ENCODE results near the gene ENDOD1. TPM values are rescaled to one million over a fixed set of nuclear protein-coding genes. Genes with fewer than 3 reads are reported as not detected.
A peak's percentile ranks its signal among the peaks of the same experiment; 100 is the strongest.

The ENDOD1 gene
- total RNA-seq, 1 donor from 2014 or later, result 1.9 TPM

- H3K36me3 Mint-ChIP-seq, result peaks cover 5% of the 10 kb centered on the region
- no peak overlapping the region for H3K4me3 Mint-ChIP-seq
- H3K36me3 ChIP-seq, result peaks cover 3% of the 10 kb centered on the region
- H3K27ac Mint-ChIP-seq, result no peak overlapping the region
- H3K4me1 Mint-ChIP-seq, result no peaks in the 10 kb centered on the region
- no peaks in the 10 kb centered on the region for H3K4me1 ChIP-seq
- H3K27me3 ChIP-seq, result no peaks in the 10 kb centered on the region
- H4K20me1 ChIP-seq (ENCODE audit: low read depth), result no peaks in the 10 kb centered on the region
- no peaks in the 10 kb centered on the region for H3K9me3 Mint-ChIP-seq
- H3K4me3 ChIP-seq, result no peak overlapping the region
- no peaks in the 10 kb centered on the region for H3K79me2 ChIP-seq (ENCODE audit: low read depth)
- no peak overlapping the region for H3K4me2 ChIP-seq
- H3K9ac ChIP-seq, result no peak overlapping the region
- DNase-seq (ENCODE audit: low spot score), result no peak
- H3K27me3 Mint-ChIP-seq (ENCODE audit: insufficient read depth, low read depth), result no peaks in the 10 kb centered on the region
- H3K9me3 ChIP-seq (ENCODE audit: low read depth), result no peaks in the 10 kb centered on the region
- no peak overlapping the region for H2AFZ ChIP-seq (replicated peaks)
- TF ChIP-seq EZH2 (IDR thresholded peaks at IDR 0.05), result no peak
- TF ChIP-seq EZH2phosphoT487 (IDR thresholded peaks at IDR 0.05), result no peak
- TF ChIP-seq, protein P1, sequence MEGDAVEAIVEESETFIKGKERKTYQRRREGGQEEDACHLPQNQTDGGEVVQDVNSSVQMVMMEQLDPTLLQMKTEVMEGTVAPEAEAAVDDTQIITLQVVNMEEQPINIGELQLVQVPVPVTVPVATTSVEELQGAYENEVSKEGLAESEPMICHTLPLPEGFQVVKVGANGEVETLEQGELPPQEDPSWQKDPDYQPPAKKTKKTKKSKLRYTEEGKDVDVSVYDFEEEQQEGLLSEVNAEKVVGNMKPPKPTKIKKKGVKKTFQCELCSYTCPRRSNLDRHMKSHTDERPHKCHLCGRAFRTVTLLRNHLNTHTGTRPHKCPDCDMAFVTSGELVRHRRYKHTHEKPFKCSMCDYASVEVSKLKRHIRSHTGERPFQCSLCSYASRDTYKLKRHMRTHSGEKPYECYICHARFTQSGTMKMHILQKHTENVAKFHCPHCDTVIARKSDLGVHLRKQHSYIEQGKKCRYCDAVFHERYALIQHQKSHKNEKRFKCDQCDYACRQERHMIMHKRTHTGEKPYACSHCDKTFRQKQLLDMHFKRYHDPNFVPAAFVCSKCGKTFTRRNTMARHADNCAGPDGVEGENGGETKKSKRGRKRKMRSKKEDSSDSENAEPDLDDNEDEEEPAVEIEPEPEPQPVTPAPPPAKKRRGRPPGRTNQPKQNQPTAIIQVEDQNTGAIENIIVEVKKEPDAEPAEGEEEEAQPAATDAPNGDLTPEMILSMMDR (IDR thresholded peaks at IDR 0.05), result no peak
- H3K27ac ChIP-seq, result no peak overlapping the region
- peaks cover 59% of the 10 kb centered on the region for H3F3A ChIP-seq (ENCODE audit: low read depth)
Observed at GRCh38 chr11:95163106-95163505, 73.5 kb downstream of the ENDOD1 start.

DNA sequence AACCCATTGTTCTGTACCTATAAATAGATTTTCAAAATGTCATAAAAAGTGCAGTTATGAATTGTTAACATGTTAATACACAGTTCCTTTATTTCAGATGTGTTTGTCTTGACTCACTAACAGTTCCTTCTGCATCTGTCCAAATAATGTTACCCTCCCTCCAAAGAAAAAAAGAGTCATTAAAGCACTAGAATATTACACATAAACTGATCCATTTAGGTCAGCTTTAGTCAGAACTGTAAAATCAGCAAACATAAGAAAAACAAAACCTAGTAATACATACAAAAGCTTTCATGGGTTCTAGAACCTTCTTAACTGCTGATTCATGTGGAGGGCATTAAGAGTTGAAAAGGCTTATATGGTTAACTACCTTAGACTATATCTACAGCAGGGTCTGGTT is 76.0 kb downstream of the ENDOD1 start:
- DNase-seq (ENCODE audit: low spot score), result no peak
- H3K36me3 ChIP-seq, result peaks cover 3% of the 10 kb centered on the region
- H2AFZ ChIP-seq (replicated peaks), result no peak overlapping the region
- H3K27me3 Mint-ChIP-seq (ENCODE audit: insufficient read depth, low read depth), result no peaks in the 10 kb centered on the region
- H3K4me3 ChIP-seq, result no peak overlapping the region
- H3K27me3 ChIP-seq, result no peaks in the 10 kb centered on the region
- H3F3A ChIP-seq (ENCODE audit: low read depth), result peaks cover 65% of the 10 kb centered on the region
- H3K79me2 ChIP-seq (ENCODE audit: low read depth), result no peaks in the 10 kb centered on the region
- H3K4me1 Mint-ChIP-seq, result no peaks in the 10 kb centered on the region
- H3K36me3 Mint-ChIP-seq, result peaks cover 7% of the 10 kb centered on the region
- H3K27ac Mint-ChIP-seq, result no peak overlapping the region
- H3K4me1 ChIP-seq, result no peaks in the 10 kb centered on the region
- no peak overlapping the region for H3K4me2 ChIP-seq
- no peaks in the 10 kb centered on the region for H3K9me3 Mint-ChIP-seq
- no peaks in the 10 kb centered on the region for H3K9me3 ChIP-seq (ENCODE audit: low read depth)
- H3K27ac ChIP-seq, result no peak overlapping the region
- no peak overlapping the region for H3K9ac ChIP-seq
- no peaks in the 10 kb centered on the region for H4K20me1 ChIP-seq (ENCODE audit: low read depth)
- TF ChIP-seq EZH2 (IDR thresholded peaks at IDR 0.05), result no peak
- TF ChIP-seq, protein P1 (IDR thresholded peaks at IDR 0.05), result no peak
- TF ChIP-seq EZH2phosphoT487 (IDR thresholded peaks at IDR 0.05), result no peak
- H3K4me3 Mint-ChIP-seq, result no peak overlapping the region

- H3K27ac ChIP-seq, result peak overlapping the region; percentile 49
- peaks cover 7% of the 10 kb centered on the region for H3K36me3 Mint-ChIP-seq
- H3K9me3 Mint-ChIP-seq, result no peaks in the 10 kb centered on the region
- H3K4me2 ChIP-seq, result no peak overlapping the region
- no peak overlapping the region for H2AFZ ChIP-seq (replicated peaks)
- no peak overlapping the region for H3K9ac ChIP-seq
- no peaks in the 10 kb centered on the region for H3K4me1 ChIP-seq
- no peak overlapping the region for H3K4me3 Mint-ChIP-seq
- no peak overlapping the region for H3K4me3 ChIP-seq
- no peak for DNase-seq (ENCODE audit: low spot score)
- H3K79me2 ChIP-seq (ENCODE audit: low read depth), result no peaks in the 10 kb centered on the region
- no peak overlapping the region for H3K27ac Mint-ChIP-seq
- no peaks in the 10 kb centered on the region for H3K27me3 ChIP-seq
- TF ChIP-seq EZH2 (IDR thresholded peaks at IDR 0.05) (no peak), EZH2phosphoT487 (IDR thresholded peaks at IDR 0.05) (no peak)
- TF ChIP-seq, protein P1 (IDR thresholded peaks at IDR 0.05), result no peak
- H3F3A ChIP-seq (ENCODE audit: low read depth), result peaks cover 70% of the 10 kb centered on the region
- no peaks in the 10 kb centered on the region for H3K9me3 ChIP-seq (ENCODE audit: low read depth)
- no peaks in the 10 kb centered on the region for H3K27me3 Mint-ChIP-seq (ENCODE audit: insufficient read depth, low read depth)
- H3K4me1 Mint-ChIP-seq, result no peaks in the 10 kb centered on the region
- no peaks in the 10 kb centered on the region for H4K20me1 ChIP-seq (ENCODE audit: low read depth)
- peaks cover 4% of the 10 kb centered on the region for H3K36me3 ChIP-seq
Observed at GRCh38 chr11:95166781-95167180, 77.1 kb downstream of the ENDOD1 start.
